Loucy (cell line): ENCODE measurements around the gene MRPL50.

Experiments
- H2AFZ ChIP-seq: fragments of 200-600 bp; sonication (generic); 2 replicates; pipeline ENCODE4 v1.6.0; 2016; ENCODE audit warnings: antibody characterized with exemption, mild to moderate bottlenecking, low read length, moderate library complexity
- H3F3A ChIP-seq: fragments of 200-600 bp; 2 replicates; pipeline ENCODE4 v1.6.0; 2016; ENCODE audit warnings: antibody characterized with exemption, low read depth, mild to moderate bottlenecking
- H3K27me3 ChIP-seq: fragments of 200-600 bp; sonication (generic); 2 replicates; pipeline ENCODE4 v1.6.1; 2014; ENCODE audit warnings: low read length, mild to moderate bottlenecking; ENCODE audit not compliant: insufficient read depth, poor library complexity, severe bottlenecking
- H3K36me3 ChIP-seq: fragments of 200-600 bp; sonication (generic); 2 replicates; pipeline ENCODE4 v1.6.1; 2016; ENCODE audit warnings: low read length; ENCODE audit not compliant: insufficient read depth
- H3K4me1 ChIP-seq: fragments of 200-600 bp; sonication (generic); 2 replicates; pipeline ENCODE4 v1.5.1; 2014; ENCODE audit warnings: low read length, mild to moderate bottlenecking; ENCODE audit not compliant: insufficient read depth, poor library complexity, severe bottlenecking
- H3K4me2 ChIP-seq: fragments of 200-600 bp; sonication (generic); 2 replicates; pipeline ENCODE4 v1.6.0; 2014; ENCODE audit warnings: antibody characterized with exemption, low read length, low read depth, mild to moderate bottlenecking; ENCODE audit not compliant: poor library complexity, severe bottlenecking
- H3K4me3 ChIP-seq: fragments of 200-600 bp; sonication (generic); 2 replicates; pipeline ENCODE4 v1.5.1; 2014; ENCODE audit warnings: low read length, mild to moderate bottlenecking, mixed read lengths; ENCODE audit not compliant: poor library complexity, severe bottlenecking
- H3K79me2 ChIP-seq: fragments of 200-600 bp; sonication (generic); 2 replicates; pipeline ENCODE4 v1.6.1; 2014; ENCODE audit warnings: low read length; ENCODE audit not compliant: insufficient read depth
- H3K9ac ChIP-seq: fragments of 200-600 bp; sonication (generic); 2 replicates; pipeline ENCODE4 v1.6.0; 2014; ENCODE audit warnings: mild to moderate bottlenecking, low read depth, low read length, moderate library complexity; ENCODE audit not compliant: poor library complexity, severe bottlenecking
- H3K9me2 ChIP-seq: fragments of 200-600 bp; sonication (generic); replicated peaks from 2 replicates; pipeline ENCODE4 v1.6.1; 2016; ENCODE audit warnings: low read depth, low read length, mixed read lengths
- H3K9me3 ChIP-seq: fragments of 200-600 bp; sonication (generic); 2 replicates; pipeline ENCODE4 v1.6.1; 2014; ENCODE audit warnings: mild to moderate bottlenecking, antibody characterized with exemption, low read length, low read depth; ENCODE audit not compliant: insufficient read depth
- H4K20me1 ChIP-seq: fragments of 200-600 bp; sonication (generic); 2 replicates; pipeline ENCODE4 v1.6.0; 2014; ENCODE audit warnings: antibody characterized with exemption, low read length, mild to moderate bottlenecking; ENCODE audit not compliant: insufficient read depth, poor library complexity, severe bottlenecking
- EZH2phosphoT487 ChIP-seq: fragments of 200-600 bp; IDR thresholded peaks from 2 replicates; pipeline ENCODE4 v1.6.1; 2018; ENCODE audit warnings: antibody characterized with exemption, mild to moderate bottlenecking, moderate library complexity, borderline replicate concordance
- TF ChIP-seq, protein P1 (sequence below): fragments of 200-600 bp; sonication (generic); conservative IDR thresholded peaks from 2 replicates; pipeline ENCODE4 v1.5.1; 2014; ENCODE audit warnings: mild to moderate bottlenecking, antibody characterized with exemption, low read length

The MRPL50 gene

DNA sequence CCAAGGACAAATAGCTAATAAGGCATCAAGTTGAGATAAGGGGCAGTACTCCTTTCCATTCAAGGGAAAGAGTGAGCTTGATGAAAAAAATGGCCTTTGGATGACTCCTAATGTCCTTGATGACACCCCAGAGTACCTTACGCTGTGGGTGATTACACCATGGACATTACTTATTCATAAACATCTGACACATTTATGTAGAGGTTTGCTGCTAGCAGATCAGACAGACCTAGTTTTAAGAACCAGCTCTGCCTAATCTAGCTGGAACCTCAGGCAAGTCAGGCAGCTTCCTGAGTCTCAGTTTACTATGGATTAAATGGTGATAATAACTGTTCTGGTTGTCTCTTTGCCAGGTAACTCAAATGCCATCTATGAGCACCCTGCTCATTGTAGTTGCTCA is 34.3 kb upstream of the MRPL50 start:
- Histone ChIP-seq H2AFZ (no peak overlapping the region), H3K36me3 (no peaks in the 10 kb centered on the region), H4K20me1 (no peaks in the 10 kb centered on the region), H3K4me2 (no peak overlapping the region), H3K9me3 (no peaks in the 10 kb centered on the region), H3K4me1 (no peaks in the 10 kb centered on the region), H3K27me3 (no peaks in the 10 kb centered on the region), H3F3A (no peaks in the 10 kb centered on the region), H3K9ac (no peak overlapping the region), H3K9me2 (no peaks in the 10 kb centered on the region), H3K79me2 (no peaks in the 10 kb centered on the region), H3K4me3 (no peak overlapping the region)
- TF ChIP-seq, protein P1, sequence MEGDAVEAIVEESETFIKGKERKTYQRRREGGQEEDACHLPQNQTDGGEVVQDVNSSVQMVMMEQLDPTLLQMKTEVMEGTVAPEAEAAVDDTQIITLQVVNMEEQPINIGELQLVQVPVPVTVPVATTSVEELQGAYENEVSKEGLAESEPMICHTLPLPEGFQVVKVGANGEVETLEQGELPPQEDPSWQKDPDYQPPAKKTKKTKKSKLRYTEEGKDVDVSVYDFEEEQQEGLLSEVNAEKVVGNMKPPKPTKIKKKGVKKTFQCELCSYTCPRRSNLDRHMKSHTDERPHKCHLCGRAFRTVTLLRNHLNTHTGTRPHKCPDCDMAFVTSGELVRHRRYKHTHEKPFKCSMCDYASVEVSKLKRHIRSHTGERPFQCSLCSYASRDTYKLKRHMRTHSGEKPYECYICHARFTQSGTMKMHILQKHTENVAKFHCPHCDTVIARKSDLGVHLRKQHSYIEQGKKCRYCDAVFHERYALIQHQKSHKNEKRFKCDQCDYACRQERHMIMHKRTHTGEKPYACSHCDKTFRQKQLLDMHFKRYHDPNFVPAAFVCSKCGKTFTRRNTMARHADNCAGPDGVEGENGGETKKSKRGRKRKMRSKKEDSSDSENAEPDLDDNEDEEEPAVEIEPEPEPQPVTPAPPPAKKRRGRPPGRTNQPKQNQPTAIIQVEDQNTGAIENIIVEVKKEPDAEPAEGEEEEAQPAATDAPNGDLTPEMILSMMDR: no peak
- no peak for TF ChIP-seq EZH2phosphoT487

DNA sequence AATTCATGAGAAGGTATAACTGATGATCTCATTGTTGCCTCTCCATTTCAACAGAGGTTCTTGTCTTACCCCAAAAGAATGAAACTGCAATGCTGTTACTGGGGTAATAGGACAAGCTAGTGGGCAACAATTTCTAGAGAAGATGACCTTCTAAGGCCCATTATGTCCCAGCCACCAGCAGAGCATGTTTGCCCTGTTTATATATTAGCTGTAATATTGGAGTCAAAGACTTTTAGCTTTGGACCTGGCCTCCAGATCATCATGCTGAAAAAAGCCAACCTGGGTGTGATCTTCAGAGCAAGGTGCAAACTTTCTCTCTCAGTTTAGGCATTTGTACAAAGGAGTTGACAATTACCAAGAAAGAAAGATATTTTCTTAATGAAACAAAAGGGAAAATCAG is 33.8 kb upstream of the MRPL50 start:
- no peak for TF ChIP-seq EZH2phosphoT487
- TF ChIP-seq, protein P1: no peak
- no peaks in the 10 kb centered on the region for H3K27me3 ChIP-seq
- no peaks in the 10 kb centered on the region for H3K9me2 ChIP-seq
- H3K79me2 ChIP-seq: no peaks in the 10 kb centered on the region
- no peaks in the 10 kb centered on the region for H4K20me1 ChIP-seq
- no peak overlapping the region for H3K4me2 ChIP-seq
- no peak overlapping the region for H3K4me3 ChIP-seq
- H3K9me3 ChIP-seq: no peaks in the 10 kb centered on the region
- no peak overlapping the region for H3K9ac ChIP-seq
- H3F3A ChIP-seq: no peaks in the 10 kb centered on the region
- no peaks in the 10 kb centered on the region for H3K36me3 ChIP-seq
- no peak overlapping the region for H2AFZ ChIP-seq
- H3K4me1 ChIP-seq: no peaks in the 10 kb centered on the region

DNA sequence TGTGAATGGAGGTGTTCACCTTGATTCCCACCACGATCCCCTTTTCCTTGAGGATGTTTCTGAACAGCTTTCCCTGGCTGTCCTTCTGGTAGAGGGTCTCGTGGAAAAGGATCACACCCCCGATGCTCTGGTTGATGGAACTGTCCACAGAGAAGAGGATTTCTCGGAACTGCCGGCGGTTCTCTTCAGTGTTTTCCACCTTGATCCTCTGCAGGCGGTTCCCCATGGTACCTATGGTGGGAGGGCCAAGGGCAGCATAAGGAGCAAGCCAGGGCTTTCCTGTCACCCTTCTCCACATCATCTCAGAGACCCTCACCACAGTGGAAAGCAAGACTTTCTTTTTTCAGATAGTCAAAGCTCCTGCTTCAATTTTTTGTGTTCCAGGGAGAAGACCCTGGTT is 31.3 kb upstream of the MRPL50 start:
- H3K9me2 ChIP-seq: no peaks in the 10 kb centered on the region
- no peak overlapping the region for H3K9ac ChIP-seq
- H3K4me1 ChIP-seq: no peaks in the 10 kb centered on the region
- H3K27me3 ChIP-seq: no peaks in the 10 kb centered on the region
- no peak overlapping the region for H3K4me3 ChIP-seq
- no peaks in the 10 kb centered on the region for H3K9me3 ChIP-seq
- H3K79me2 ChIP-seq: no peaks in the 10 kb centered on the region
- H3F3A ChIP-seq: no peaks in the 10 kb centered on the region
- H2AFZ ChIP-seq: no peak overlapping the region
- no peaks in the 10 kb centered on the region for H3K36me3 ChIP-seq
- no peak overlapping the region for H3K4me2 ChIP-seq
- no peak for TF ChIP-seq EZH2phosphoT487
- TF ChIP-seq, protein P1: no peak
- H4K20me1 ChIP-seq: no peaks in the 10 kb centered on the region
